Measurements from ENCODE around the gene RUFY3.
"Not testable (repeated sequence)": the region's sequence is repeated elsewhere in the genome, so short reads cannot be mapped to it uniquely, and the experiment has no call there.

The RUFY3 gene

DNA sequence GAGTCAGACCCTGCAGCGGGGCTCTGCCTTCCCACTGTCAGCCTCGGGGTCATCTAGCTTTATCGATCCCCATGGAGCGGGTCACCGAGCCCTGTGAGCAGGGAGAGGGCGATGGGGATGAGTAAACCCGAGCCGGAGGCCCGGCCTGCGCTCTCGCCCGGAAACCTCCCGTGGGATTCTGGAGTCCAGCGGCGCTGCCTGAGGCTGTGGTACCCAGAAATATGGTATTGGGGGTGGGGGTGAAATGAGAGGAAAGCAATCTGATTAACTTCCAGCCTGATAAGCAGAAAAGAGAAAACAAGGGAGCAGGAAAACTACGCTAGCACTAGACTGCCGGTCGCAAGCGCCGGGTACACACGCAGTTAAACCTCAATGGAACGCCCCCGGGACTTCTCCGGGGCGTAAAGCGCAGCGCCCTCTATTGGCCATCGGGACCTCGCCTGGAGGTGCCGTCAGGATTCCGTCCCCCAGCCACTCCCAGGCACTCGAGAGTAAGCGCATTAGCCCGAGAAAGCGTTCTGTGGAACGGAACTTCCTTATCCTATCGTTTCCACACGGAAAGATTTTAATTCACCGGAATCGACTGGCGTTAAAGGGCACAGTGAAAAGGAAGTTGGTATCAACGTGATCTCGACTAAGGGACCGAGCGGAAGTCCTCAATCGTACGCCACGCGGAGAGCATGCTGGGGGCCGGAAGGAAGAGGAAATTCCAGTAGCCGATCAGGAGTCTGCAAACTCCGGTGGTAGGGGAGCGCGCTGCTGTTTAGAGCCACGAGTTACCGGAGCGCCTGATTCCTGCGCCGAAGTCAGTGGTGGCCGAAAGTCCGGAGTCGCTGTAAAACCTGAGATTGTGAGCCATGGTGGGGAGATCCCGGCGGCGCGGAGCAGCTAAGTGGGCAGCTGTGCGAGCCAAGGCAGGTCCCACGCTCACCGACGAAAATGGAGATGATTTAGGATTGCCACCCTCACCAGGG is 33.7 kb upstream of the RUFY3 start, which contains the start of gene UTP3:
UTP3 (plus strand) TSS at position 712 of the 974 bp plus-strand sequence; CDS start at position 858, 146 bp downstream.
- Histone ChIP-seq H3K27ac (ENCODE audit: poor library complexity, severe bottlenecking) (peak within 1 kb of the TSS; percentile 66), H3K4me1 (ENCODE audit: insufficient read depth, poor library complexity, severe bottlenecking) (peaks cover 17% of the 10 kb centered on the region), H3K27me3 (ENCODE audit: insufficient read depth, poor library complexity, severe bottlenecking) (no peaks in the 10 kb centered on the region), H3K36me3 (ENCODE audit: low read depth) (peaks cover 25% of the 10 kb centered on the region), H3K9me3 (ENCODE audit: severe bottlenecking) (no peaks in the 10 kb centered on the region), H3K4me3 (ENCODE audit: severe bottlenecking) (peak within 1 kb of the TSS; percentile 71)
- ATAC-seq (ENCODE audit: low read depth) (peak; percentile 96), DNase-seq (ENCODE audit: low spot score) (peak; percentile 91)
- TF ChIP-seq, protein P1, sequence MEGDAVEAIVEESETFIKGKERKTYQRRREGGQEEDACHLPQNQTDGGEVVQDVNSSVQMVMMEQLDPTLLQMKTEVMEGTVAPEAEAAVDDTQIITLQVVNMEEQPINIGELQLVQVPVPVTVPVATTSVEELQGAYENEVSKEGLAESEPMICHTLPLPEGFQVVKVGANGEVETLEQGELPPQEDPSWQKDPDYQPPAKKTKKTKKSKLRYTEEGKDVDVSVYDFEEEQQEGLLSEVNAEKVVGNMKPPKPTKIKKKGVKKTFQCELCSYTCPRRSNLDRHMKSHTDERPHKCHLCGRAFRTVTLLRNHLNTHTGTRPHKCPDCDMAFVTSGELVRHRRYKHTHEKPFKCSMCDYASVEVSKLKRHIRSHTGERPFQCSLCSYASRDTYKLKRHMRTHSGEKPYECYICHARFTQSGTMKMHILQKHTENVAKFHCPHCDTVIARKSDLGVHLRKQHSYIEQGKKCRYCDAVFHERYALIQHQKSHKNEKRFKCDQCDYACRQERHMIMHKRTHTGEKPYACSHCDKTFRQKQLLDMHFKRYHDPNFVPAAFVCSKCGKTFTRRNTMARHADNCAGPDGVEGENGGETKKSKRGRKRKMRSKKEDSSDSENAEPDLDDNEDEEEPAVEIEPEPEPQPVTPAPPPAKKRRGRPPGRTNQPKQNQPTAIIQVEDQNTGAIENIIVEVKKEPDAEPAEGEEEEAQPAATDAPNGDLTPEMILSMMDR (IDR thresholded peaks at IDR 0.05; ENCODE audit: poor library complexity, severe bottlenecking) = peak; percentile 98

GRCh38 chr4:70688795-70689231 is 33.0 kb upstream of the RUFY3 start:
- no peaks in the 10 kb centered on the region for H3K9me3 ChIP-seq (ENCODE audit: severe bottlenecking)

DNA sequence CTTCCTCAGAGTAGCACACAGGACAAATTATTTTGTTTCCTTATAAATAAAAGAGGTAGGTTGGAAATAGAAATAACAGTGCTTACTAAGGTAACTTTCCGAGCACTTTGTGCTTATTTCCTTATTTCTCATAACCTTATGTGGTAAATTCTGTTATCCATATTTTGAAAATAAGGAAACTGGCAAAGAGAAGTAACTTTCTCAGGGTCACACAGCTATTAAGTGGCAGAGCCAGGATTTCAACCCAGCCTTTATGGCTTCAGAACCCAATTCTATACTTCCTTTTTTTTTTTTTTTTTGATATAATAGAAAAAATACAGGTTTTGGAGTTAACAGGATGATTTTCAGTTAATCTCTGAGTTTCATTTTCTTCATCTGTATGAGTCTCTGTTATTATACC is 30.1 kb upstream of the RUFY3 start:
- ATAC-seq (ENCODE audit: low read depth) = no peak

More at GRCh38 chr4:70688795-70689231, 33.0 kb upstream of the RUFY3 start:
- H3K4me1 ChIP-seq (ENCODE audit: insufficient read depth, poor library complexity, severe bottlenecking) = peaks cover 17% of the 10 kb centered on the region
- H3K27me3 ChIP-seq (ENCODE audit: insufficient read depth, poor library complexity, severe bottlenecking) = no peaks in the 10 kb centered on the region
- H3K27ac ChIP-seq (ENCODE audit: poor library complexity, severe bottlenecking) = peak overlapping the region; percentile 66
- DNase-seq (ENCODE audit: low spot score) (no peak), ATAC-seq (ENCODE audit: low read depth) (peak; percentile 1; the same call in 1 of the 3 replicates)
- peaks cover 25% of the 10 kb centered on the region for H3K36me3 ChIP-seq (ENCODE audit: low read depth)
- TF ChIP-seq, protein P1 (IDR thresholded peaks at IDR 0.05; ENCODE audit: poor library complexity, severe bottlenecking) = no peak
- peak overlapping the region; percentile 71 for H3K4me3 ChIP-seq (ENCODE audit: severe bottlenecking)

DNA sequence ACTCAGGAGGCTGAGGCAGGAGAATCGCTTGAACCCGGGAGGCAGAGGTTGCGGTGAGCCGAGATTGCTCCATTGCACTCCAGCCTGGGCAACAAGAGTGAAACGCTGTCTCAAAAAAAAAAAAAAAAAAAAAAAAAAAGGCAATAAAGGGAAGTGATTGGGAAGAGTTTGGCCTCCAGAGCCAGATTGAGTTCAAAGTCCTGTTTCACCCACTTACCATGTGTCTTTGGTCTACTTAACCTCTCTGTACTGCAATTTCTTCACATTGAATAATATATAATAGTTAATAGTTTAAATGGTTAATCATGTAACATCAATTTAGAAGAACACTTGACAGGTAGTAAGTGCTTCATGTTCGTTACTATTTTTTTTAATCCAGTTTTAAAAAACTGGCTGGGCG is 27.1 kb upstream of the RUFY3 start:
- H3K27me3 ChIP-seq (ENCODE audit: insufficient read depth, poor library complexity, severe bottlenecking); ATAC-seq (ENCODE audit: low read depth); H3K4me1 ChIP-seq (ENCODE audit: insufficient read depth, poor library complexity, severe bottlenecking); H3K9me3 ChIP-seq (ENCODE audit: severe bottlenecking); DNase-seq (ENCODE audit: low spot score); H3K27ac ChIP-seq (ENCODE audit: poor library complexity, severe bottlenecking); H3K4me3 ChIP-seq (ENCODE audit: severe bottlenecking): not testable (repeated sequence)
- peaks cover 21% of the 10 kb centered on the region for H3K36me3 ChIP-seq (ENCODE audit: low read depth)

More for the DNA sequence above, 30.1 kb upstream of the RUFY3 start:
- H3K4me3 ChIP-seq (ENCODE audit: severe bottlenecking) = no peak overlapping the region
- no peak overlapping the region for H3K27ac ChIP-seq (ENCODE audit: poor library complexity, severe bottlenecking)
- peaks cover 25% of the 10 kb centered on the region for H3K36me3 ChIP-seq (ENCODE audit: low read depth)
- no peaks in the 10 kb centered on the region for H3K9me3 ChIP-seq (ENCODE audit: severe bottlenecking)
- TF ChIP-seq, protein P1 (IDR thresholded peaks at IDR 0.05; ENCODE audit: poor library complexity, severe bottlenecking) = no peak
- H3K4me1 ChIP-seq (ENCODE audit: insufficient read depth, poor library complexity, severe bottlenecking) = peaks cover 17% of the 10 kb centered on the region
- H3K27me3 ChIP-seq (ENCODE audit: insufficient read depth, poor library complexity, severe bottlenecking) = no peaks in the 10 kb centered on the region
- no peak for DNase-seq (ENCODE audit: low spot score)

GRCh38 chr4:70698435-70698834 is 23.3 kb upstream of the RUFY3 start:
- not testable (repeated sequence) for DNase-seq (ENCODE audit: low spot score); H3K4me3 ChIP-seq (ENCODE audit: severe bottlenecking); H3K9me3 ChIP-seq (ENCODE audit: severe bottlenecking); H3K27me3 ChIP-seq (ENCODE audit: insufficient read depth, poor library complexity, severe bottlenecking); H3K36me3 ChIP-seq (ENCODE audit: low read depth); ATAC-seq (ENCODE audit: low read depth); H3K27ac ChIP-seq (ENCODE audit: poor library complexity, severe bottlenecking)
- H3K4me1 ChIP-seq (ENCODE audit: insufficient read depth, poor library complexity, severe bottlenecking) = peaks cover 19% of the 10 kb centered on the region

All from RWPE2 (cell line).